Measurements from ENCODE around the gene SLC22A16. TPM values are rescaled to one million over a fixed set of nuclear protein-coding genes. Genes with fewer than 3 reads are reported as not detected.
"Not testable (repeated sequence)": the region's sequence is repeated elsewhere in the genome, so short reads cannot be mapped to it uniquely, and the experiment has no call there.

SLC22A16 gene
- total RNA-seq, 4 donors from 2014 or later: 0.82 to 4.2 (median 0.84) TPM; not detected in 1

DNA sequence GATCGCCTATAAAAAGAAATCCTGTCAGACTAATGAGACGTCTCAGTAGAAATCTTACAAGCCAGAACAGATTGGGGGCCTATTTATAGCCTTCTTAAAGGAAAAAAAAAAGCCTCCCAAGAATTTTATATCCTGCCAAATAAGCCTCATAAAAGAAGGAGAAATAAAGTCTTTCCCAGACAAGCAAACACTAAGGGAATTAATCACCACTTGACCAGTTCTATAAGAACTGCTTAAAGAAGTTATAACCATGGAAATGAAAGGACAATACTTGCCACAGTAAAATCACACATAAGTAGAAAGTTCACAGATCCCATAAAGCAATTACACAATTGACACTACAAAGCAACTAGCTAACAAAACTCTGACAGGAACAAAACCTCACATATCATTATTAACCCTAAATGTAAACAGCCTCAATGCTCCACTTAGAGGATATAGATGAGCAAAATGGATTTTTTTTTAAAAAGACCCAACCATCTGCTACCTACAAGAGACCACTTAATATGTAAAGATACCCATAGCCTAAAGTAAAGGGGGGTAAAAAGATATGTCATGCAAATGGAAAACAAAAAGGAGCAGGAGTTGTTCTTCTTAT is 13.4 kb downstream of the SLC22A16 start:
- DNase-seq (ENCODE audit: low spot score) (no peak), ATAC-seq (ENCODE audit: low FRiP score) (no peak)
- no peak for TF ChIP-seq CTCF (IDR thresholded peaks at IDR 0.05)

DNA sequence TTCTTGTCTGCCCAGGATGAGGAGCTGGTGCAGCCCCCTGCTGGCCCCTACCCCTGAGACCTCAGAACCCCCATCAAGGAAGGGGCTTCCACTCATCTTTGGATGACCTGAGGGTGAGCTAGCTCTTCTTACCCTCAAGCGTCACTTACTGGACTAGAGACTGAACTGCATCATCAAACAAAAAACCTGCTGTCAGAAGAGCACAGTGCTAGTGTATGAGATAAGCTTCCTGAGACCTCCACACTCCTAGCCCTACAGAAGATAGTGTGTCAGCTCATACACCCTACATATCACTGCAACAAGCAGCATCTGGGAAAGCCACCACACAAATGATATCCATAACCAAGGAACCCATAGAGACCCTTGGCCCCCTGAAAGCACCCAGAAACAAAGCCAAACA is 15.0 kb downstream of the SLC22A16 start:
- DNase-seq (ENCODE audit: low spot score) (no peak), ATAC-seq (ENCODE audit: low FRiP score) (no peak)
- no peak for TF ChIP-seq CTCF (IDR thresholded peaks at IDR 0.05)

DNA sequence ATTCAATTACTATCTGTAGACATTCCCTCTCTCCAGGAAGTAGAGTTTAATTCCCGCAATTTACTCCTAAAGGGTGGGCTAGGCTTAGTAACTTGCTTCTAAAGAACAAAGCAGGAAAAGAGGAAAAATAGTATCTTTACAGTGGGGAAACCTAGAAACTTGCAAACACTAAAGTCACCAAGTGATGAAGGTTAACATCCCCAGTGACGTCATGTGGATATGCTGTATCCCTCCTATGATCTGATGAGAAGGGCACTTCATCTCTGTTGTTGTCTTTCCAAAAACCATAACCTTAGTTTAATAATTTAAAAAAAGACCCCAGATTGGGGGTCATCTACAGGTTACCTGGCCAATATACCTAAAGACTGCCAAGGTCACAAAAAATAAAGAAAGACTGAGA is 17.3 kb downstream of the SLC22A16 start:
- no peak for ATAC-seq (ENCODE audit: low FRiP score)
- TF ChIP-seq CTCF (IDR thresholded peaks at IDR 0.05): no peak
- no peak for DNase-seq (ENCODE audit: low spot score)

- DNase-seq (ENCODE audit: low spot score) (no peak), ATAC-seq (ENCODE audit: low FRiP score) (no peak)
- TF ChIP-seq CTCF (IDR thresholded peaks at IDR 0.05): no peak
Observed at GRCh38 chr6:110458476-110458875, 17.9 kb downstream of the SLC22A16 start.

DNA sequence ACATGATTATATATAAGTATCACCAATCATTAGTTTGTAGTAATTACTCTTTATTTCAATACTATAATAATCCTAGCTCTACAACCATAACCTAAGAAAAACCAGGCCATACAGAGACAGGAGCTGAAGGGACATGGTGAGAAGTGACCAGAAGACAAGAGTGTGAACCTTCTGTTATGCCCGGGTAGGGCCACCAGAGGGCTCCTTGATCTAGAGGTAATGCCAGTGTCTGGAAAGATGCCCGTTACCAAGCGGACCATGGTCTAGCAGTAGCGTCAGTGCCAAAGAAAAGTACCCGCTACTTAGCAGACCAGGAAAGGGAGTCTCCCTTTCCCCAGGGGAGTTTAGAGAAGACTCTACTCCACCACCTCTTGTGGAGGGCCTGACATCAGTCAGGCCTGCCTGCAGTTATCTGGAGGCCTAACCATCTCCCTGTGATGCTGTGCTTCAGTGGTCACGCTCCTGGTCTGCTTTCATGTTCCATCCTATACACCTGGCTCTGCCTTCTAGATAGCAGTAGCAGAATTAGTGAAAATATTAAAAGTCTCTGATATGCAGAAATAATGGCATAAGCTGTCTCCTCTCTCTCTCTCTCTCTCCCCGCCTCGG is 18.7 kb downstream of the SLC22A16 start:
- not testable (repeated sequence) for DNase-seq (ENCODE audit: low spot score); ATAC-seq (ENCODE audit: low FRiP score)

- no peak for TF ChIP-seq CTCF (IDR thresholded peaks at IDR 0.05)
- DNase-seq (ENCODE audit: low spot score) (no peak), ATAC-seq (ENCODE audit: low FRiP score) (no peak)
Observed at GRCh38 chr6:110456694-110457093, 19.7 kb downstream of the SLC22A16 start.

GRCh38 chr6:110449541-110449895 is 26.9 kb downstream of the SLC22A16 start:
- peak; percentile 64 for ATAC-seq (ENCODE audit: low FRiP score)
- no peak for DNase-seq (ENCODE audit: low spot score)
- TF ChIP-seq CTCF (IDR thresholded peaks at IDR 0.05): no peak

Data from omental fat pad (tissue), 4 donors.